Umbilical cord (tissue), 2 donors: ENCODE measurements around the gene KRTAP5-3. TPM values are rescaled to one million over a fixed set of nuclear protein-coding genes. Genes with fewer than 3 reads are reported as not detected.
"Not testable (repeated sequence)": the region's sequence is repeated elsewhere in the genome, so short reads cannot be mapped to it uniquely, and the experiment has no call there.

Source experiments
- DNase-seq: peaks from one replicate; pipeline ENCODE4 v3.0.0-alpha.2; 2015; ENCODE audit warnings: low spot score
- total RNA-seq: library from RNA; depleted of rRNA; stranded (reverse); fragments of >200 nt; gene quantifications from one replicate; pipeline ENCODE4 v1.2.3, GENCODE V29; 2014; ENCODE audit warnings: low replicate concordance; ENCODE audit not compliant: insufficient read depth

The KRTAP5-3 gene
- total RNA-seq, 1 donor from 2014 or later = not detected

DNA sequence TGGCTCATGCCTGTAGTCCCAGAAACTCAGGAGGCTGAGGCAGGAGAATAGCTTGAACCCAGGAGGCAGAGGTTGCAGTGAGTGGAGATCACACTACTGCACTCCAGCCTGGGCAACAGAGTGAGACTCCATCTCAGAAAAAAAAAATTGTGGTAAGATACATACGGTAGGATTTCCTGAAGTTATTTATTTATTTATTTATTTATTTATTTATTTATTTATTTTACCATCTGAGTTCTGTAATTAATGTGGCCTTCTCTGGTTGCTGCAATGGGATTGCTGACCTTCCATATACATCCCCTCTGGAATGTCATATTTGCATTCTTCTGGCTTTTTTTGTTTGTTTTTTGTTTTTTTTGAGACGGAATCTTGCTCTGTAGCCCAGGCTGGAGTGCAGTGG lies 25.4 kb downstream of the KRTAP5-3 start:
- not testable (repeated sequence) for DNase-seq

DNA sequence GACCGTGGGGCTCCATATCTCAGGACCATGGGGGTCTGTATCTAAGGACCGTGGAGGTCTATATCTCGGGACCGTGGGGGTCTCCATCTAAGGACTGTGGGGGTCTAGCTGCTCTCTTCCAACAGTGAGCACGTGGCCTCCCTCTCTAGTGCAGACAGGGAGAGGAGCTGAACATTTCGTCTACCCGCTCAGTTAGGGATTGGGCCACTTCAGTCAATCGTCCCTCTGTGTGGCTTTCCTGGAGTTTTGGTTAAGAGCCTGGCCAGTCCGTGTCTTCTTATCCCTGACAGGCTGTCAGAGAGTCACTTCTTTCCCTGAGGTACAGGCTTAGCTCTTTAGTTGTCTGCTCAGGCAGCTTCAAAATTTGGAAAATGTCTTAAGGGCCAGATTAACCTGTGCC lies 26.3 kb downstream of the KRTAP5-3 start:
- DNase-seq = no peak

- DNase-seq = no peak
Measured at GRCh38 chr11:1576825-1577224, 31.4 kb downstream of the KRTAP5-3 start.

DNA sequence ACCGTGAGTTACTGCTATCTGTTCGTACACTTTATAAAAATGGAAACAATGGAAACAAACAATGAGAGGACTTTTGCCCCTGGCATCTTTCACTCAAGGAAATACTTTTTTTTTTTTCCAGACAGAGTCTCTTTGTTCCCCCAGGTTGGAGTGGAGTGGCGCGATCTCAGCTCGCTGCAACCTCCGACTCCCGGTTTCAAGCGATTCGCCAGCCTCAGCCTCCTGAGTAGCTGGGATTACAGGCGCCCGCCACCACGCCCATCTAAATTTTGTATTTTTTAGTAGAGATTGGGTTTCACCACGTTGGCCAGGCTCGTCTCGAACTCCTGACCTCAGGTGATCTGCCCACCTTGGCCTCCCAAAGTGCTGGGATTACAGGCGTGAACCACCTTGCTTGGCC lies 32.5 kb downstream of the KRTAP5-3 start:
- not testable (repeated sequence) for DNase-seq

DNA sequence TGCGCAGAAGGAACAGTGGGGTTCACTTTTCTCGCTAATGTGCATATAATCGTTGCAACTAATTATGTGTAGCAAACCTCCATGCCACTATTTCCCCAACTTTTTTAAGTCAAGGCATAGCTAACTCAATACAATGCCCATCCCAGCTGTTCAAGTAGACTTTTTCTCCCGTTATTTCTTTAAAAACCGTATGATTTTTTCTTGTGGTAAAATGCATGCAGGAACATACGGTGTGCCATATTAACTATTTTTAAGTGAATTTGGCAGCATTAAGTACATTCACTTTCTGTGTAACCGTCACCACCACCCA lies 33.4 kb downstream of the KRTAP5-3 start:
- DNase-seq = no peak

GRCh38 chr11:1574238-1574932 lies 33.9 kb downstream of the KRTAP5-3 start:
- DNase-seq = no peak

DNA sequence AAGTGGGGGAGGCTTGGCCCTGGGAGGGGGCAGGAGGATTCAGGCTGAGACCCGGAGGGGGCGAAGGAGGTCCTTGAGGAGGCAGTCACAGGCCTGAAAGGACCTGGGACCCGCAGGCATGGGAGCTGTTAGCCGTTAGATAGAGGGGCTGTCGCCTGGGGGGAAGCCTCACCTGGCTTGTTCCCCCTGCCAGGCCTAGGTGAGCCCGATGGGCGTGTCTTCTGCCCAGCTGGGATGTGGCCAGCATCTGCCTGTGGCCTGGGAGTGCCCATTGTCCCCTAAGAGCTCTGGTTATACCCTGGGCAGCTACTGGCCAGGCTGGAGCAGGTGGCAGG lies 34.4 kb downstream of the KRTAP5-3 start:
- DNase-seq = no peak

- no peak for DNase-seq
Measured at GRCh38 chr11:1573077-1573902, 35.0 kb downstream of the KRTAP5-3 start.

DNA sequence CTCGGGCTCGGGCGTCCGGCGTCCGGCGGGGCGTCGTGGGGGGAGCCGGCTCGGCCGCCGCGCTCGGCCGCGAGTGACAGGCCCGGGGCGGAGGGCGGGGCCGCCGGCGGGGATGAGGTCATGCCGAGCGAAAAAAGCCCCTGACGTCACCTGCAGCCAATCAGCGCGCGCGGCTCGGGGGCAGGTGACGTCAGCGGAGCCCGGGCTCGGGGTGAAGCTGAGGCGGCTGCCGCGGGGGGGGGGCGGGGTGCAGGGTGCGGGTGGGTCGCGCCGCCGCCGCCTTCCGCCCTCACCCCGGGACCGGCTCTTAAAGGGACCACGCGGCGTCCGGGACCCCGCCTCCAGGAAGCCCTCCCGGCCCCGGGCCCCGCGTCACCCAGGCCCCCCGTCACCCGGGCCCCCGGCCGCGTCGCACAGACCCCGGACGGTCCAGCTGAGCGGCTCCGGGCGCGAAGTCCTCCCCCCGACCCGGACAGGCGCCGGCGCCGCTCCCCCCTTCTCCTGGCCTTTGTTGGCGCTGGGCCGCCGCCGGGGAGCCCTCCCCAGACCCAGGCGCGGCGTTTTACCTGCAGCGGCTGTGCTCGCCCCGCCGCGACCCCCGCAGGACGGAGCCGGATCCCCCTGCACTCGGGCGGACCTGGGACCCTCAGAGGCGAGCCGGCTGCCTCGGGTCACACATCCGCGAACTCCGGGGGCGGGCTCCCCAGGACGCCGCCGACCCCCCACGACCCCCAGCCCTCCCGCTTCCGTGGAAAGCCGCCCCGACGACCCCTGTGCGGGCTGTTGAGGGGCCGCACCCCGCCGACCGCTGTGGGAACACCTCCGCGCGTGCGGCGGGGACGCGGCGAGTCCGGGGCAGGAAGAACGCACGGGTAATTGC lies 35.8 kb downstream of the KRTAP5-3 start, which contains the start of gene DUSP8:
Gene DUSP8, minus strand, starts transcription at position 75 of the 880 bp plus-strand sequence. CDS start 6,445 bp downstream, outside the sequence.
- peak; percentile 78 for DNase-seq

- no peak for DNase-seq
Measured at GRCh38 chr11:1571760-1572196, 36.5 kb downstream of the KRTAP5-3 start.

GRCh38 chr11:1570896-1571759 lies 37.1 kb downstream of the KRTAP5-3 start:
- DNase-seq = no peak

- DNase-seq = no peak
Measured at GRCh38 chr11:1570531-1570895, 37.8 kb downstream of the KRTAP5-3 start.

DNA sequence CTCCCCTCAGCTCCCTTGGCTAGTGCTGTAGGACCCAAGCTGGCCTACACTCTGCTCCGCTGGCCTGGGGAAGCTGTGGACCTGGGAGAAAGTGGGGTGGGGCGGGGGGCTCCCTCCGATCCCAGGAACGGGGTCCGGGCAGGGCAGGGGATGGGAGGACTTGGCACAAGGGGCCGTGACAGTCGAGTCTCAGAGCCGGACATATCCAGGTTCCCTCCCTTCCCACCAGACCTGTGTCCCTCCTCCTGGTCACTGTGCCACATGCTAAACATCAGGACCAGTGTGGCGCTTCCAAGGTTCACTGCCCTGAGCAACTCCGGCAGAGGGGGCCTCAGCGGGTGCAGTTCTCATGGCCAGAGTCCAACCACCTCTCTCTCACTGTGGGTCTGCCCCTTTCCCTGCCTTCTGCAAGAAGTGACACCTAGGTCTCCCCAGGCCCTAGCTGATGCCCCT lies 38.2 kb downstream of the KRTAP5-3 start:
- DNase-seq = no peak

- no peak for DNase-seq
Measured at GRCh38 chr11:1569251-1569780, 38.9 kb downstream of the KRTAP5-3 start.

GRCh38 chr11:1568441-1568911 lies 39.8 kb downstream of the KRTAP5-3 start:
- no peak for DNase-seq

GRCh38 chr11:1567721-1568100 lies 40.6 kb downstream of the KRTAP5-3 start:
- DNase-seq = no peak

DNA sequence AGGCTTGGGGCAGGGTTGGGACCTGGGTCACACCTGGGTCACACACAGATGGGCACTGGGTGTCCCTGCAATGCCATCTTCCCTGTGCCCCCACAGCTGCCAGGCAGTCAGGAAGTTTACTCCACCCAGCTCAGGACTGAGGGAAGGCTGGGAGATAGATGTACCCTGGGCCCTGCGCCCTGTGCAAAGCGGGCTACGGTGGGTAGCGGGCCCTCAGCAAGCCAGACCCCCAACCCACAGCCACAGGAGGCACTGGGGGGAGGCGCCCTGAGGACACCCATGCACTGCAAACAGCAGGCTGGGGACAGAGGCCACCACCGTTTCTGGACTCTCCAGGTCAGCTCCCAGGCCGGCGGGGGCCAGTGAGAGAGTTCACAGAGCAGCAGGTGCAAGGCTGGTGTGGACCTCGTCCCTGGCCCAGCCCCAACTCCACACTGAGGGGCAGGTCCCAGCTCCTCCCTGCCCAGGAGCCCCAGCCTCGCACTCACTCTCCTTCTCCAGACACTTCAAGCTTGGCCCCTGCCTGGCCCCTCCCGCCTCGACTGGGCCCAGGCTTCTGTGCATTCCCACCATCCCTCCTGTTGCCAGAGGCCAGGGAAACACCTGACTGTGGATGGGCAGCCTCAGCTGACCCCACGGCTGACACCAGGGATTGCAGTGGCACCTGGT lies 41.1 kb downstream of the KRTAP5-3 start:
- DNase-seq = no peak

DNA sequence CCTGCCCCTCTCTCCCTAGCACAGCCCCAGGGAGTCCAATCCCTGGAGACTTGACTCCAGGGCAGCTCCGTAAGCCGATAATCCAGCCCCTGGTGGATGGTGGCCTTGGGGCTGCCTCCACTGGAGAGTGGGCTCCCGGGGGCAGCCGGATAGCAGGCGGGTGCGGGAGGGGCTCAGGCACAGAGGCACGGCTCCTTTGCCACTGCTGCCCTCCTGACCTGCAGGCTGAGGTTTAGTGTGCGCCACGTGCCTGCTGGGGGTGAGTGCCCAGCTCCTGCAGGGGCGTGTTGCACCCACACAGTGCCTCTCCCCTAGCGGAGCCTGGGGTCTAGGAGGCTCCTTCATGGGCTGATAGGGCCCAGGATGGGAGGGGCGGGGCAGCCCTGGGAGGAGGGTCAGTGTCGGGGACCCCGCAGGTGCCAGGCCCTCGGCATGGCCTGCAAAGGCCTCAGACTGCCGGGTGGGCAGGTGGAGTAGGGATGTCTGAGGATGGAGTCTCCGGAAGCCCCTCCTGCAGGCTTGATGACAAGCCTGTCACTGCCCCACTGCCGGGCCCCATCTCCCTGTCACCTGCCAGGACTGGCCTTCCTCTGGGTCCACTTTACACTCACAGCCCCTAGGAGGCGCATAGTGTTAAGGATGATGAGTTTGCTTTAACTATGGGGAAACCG lies 41.7 kb downstream of the KRTAP5-3 start:
- no peak for DNase-seq

- no peak for DNase-seq
Measured at GRCh38 chr11:1565904-1566247, 42.4 kb downstream of the KRTAP5-3 start.
